Astrocyte (in vitro differentiated cells and primary cell): ENCODE results near the gene C5orf63. TPM values are rescaled to one million over a fixed set of nuclear protein-coding genes. Genes with fewer than 3 reads are reported as not detected.

Source experiments
- DNase-seq: peaks from one replicate; pipeline ENCODE4 v3.0.0-alpha.2; 2010; ENCODE audit warnings: low read depth
- FAIRE-seq: peaks from 2 replicates; lab custom pipeline; 2011; peaks lifted over from hg19 to GRCh38; lab: Jason Lieb, UNC
- H2AFZ ChIP-seq: 2 replicates; pipeline ENCODE4 v1.6.0; 2012; ENCODE audit warnings: low read depth, low read length, inconsistent platforms
- H3K27ac ChIP-seq: 2 replicates; pipeline ENCODE4 v1.5.1; 2011; ENCODE audit warnings: low read depth, low read length, inconsistent platforms
- H3K27me3 ChIP-seq: 2 replicates; pipeline ENCODE4 v1.6.0; 2011; ENCODE audit warnings: low read length, inconsistent platforms; ENCODE audit not compliant: insufficient read depth
- H3K36me3 ChIP-seq: 2 replicates; pipeline ENCODE4 v1.5.1; 2011; ENCODE audit warnings: low read length, inconsistent platforms; ENCODE audit not compliant: insufficient read depth
- H3K4me1 ChIP-seq: 2 replicates; pipeline ENCODE4 v1.5.1; 2011; ENCODE audit warnings: low read length, inconsistent platforms; ENCODE audit not compliant: insufficient read depth
- H3K4me2 ChIP-seq: 2 replicates; pipeline ENCODE4 v1.6.0; 2012; ENCODE audit warnings: low read length, inconsistent platforms
- H3K4me3 ChIP-seq: 2 replicates; pipeline ENCODE4 v1.5.1; 2011; ENCODE audit warnings: low read depth, mild to moderate bottlenecking, low read length, inconsistent platforms; ENCODE audit not compliant: insufficient read depth
- H3K79me2 ChIP-seq: 2 replicates; pipeline ENCODE4 v1.6.0; 2012; ENCODE audit warnings: mild to moderate bottlenecking, low read length, inconsistent platforms; ENCODE audit not compliant: insufficient read depth
- H3K9ac ChIP-seq: 2 replicates; pipeline ENCODE4 v1.6.0; 2012; ENCODE audit warnings: mild to moderate bottlenecking, low read length, inconsistent platforms
- H3K9me3 ChIP-seq: 2 replicates; pipeline ENCODE4 v1.5.1; 2012; ENCODE audit warnings: low read depth, mild to moderate bottlenecking, low read length, inconsistent platforms; ENCODE audit not compliant: insufficient read depth
- H4K20me1 ChIP-seq: 2 replicates; pipeline ENCODE4 v1.6.0; 2012; ENCODE audit warnings: low read length, inconsistent platforms; ENCODE audit not compliant: insufficient read depth
- H3K27ac Mint-ChIP-seq: one replicate; pipeline ENCODE4 v1.8.0; 2021; ENCODE audit warnings: mild to moderate bottlenecking, mixed read lengths; ENCODE audit not compliant: unreplicated experiment
- H3K27me3 Mint-ChIP-seq: one replicate; pipeline ENCODE4 v1.8.0; 2021; ENCODE audit warnings: low read depth, mixed read lengths; ENCODE audit not compliant: unreplicated experiment
- H3K36me3 Mint-ChIP-seq: one replicate; pipeline ENCODE4 v1.8.0; 2021; ENCODE audit warnings: low read depth, mixed read lengths; ENCODE audit not compliant: unreplicated experiment
- H3K4me1 Mint-ChIP-seq: one replicate; pipeline ENCODE4 v1.8.0; 2021; ENCODE audit warnings: low read depth, mixed read lengths; ENCODE audit not compliant: unreplicated experiment
- H3K4me3 Mint-ChIP-seq: one replicate; pipeline ENCODE4 v1.8.0; 2021; ENCODE audit warnings: mild to moderate bottlenecking, moderate library complexity, mixed read lengths; ENCODE audit not compliant: unreplicated experiment
- H3K9me3 Mint-ChIP-seq: one replicate; pipeline ENCODE4 v1.8.0; 2021; ENCODE audit warnings: mild to moderate bottlenecking, mixed read lengths; ENCODE audit not compliant: unreplicated experiment
- CTCF ChIP-seq: IDR thresholded peaks from 2 replicates; pipeline ENCODE4 v1.5.1; 2011; ENCODE audit warnings: low read depth, mild to moderate bottlenecking, inconsistent platforms, low read length, moderate library complexity; ENCODE audit not compliant: insufficient read depth
- EZH2 ChIP-seq: IDR thresholded peaks from 2 replicates; pipeline ENCODE4 v1.6.1; 2012; ENCODE audit warnings: mild to moderate bottlenecking, low read length, inconsistent platforms; ENCODE audit not compliant: insufficient read depth
- total RNA-seq: library from RNA; stranded (reverse); gene quantifications from 2 replicates; pipeline ENCODE4 v1.2.1, GENCODE V29; 2021

The C5orf63 gene
- total RNA-seq, 1 donor from 2014 or later, result 0.36 TPM

- peaks cover 15% of the 10 kb centered on the region for H3K4me1 ChIP-seq
- H3K27me3 ChIP-seq, result no peaks in the 10 kb centered on the region
- no peaks in the 10 kb centered on the region for H3K9me3 ChIP-seq
- H3K4me2 ChIP-seq, result no peak overlapping the region
- peaks cover 24% of the 10 kb centered on the region for H3K4me1 Mint-ChIP-seq
- H3K4me3 Mint-ChIP-seq, result no peak overlapping the region
- no peak for FAIRE-seq
- no peak overlapping the region for H3K4me3 ChIP-seq
- H3K36me3 ChIP-seq, result no peaks in the 10 kb centered on the region
- H3K9me3 Mint-ChIP-seq, result no peaks in the 10 kb centered on the region
- no peak overlapping the region for H3K9ac ChIP-seq
- DNase-seq, result no peak
- H3K36me3 Mint-ChIP-seq, result no peaks in the 10 kb centered on the region
- no peaks in the 10 kb centered on the region for H3K79me2 ChIP-seq
- H3K27ac ChIP-seq, result no peak overlapping the region
- no peaks in the 10 kb centered on the region for H4K20me1 ChIP-seq
- H2AFZ ChIP-seq, result no peak overlapping the region
- no peaks in the 10 kb centered on the region for H3K27me3 Mint-ChIP-seq
- TF ChIP-seq CTCF, result no peak
- no peak for TF ChIP-seq EZH2
- H3K27ac Mint-ChIP-seq, result no peak overlapping the region
Observed at GRCh38 chr5:127084656-127085055, 11.4 kb upstream of the C5orf63 start.

- Histone ChIP-seq H2AFZ (no peak overlapping the region), H3K9ac (no peak overlapping the region), H3K4me3 (no peak overlapping the region), H3K79me2 (no peaks in the 10 kb centered on the region), H3K4me2 (no peak overlapping the region), H3K9me3 (no peaks in the 10 kb centered on the region), H3K27me3 (no peaks in the 10 kb centered on the region), H4K20me1 (no peaks in the 10 kb centered on the region), H3K4me1 (peaks cover 10% of the 10 kb centered on the region), H3K27ac (no peak overlapping the region), H3K36me3 (no peaks in the 10 kb centered on the region)
- TF ChIP-seq EZH2 (no peak), CTCF (no peak)
- H3K9me3 Mint-ChIP-seq, result no peaks in the 10 kb centered on the region
- H3K36me3 Mint-ChIP-seq, result no peaks in the 10 kb centered on the region
- no peak for FAIRE-seq
- no peak for DNase-seq
- no peak overlapping the region for H3K27ac Mint-ChIP-seq
- H3K27me3 Mint-ChIP-seq, result no peaks in the 10 kb centered on the region
- H3K4me3 Mint-ChIP-seq, result no peak overlapping the region
- H3K4me1 Mint-ChIP-seq, result peaks cover 17% of the 10 kb centered on the region
Observed at GRCh38 chr5:127083711-127084110, 10.4 kb upstream of the C5orf63 start.

- H3K4me1 Mint-ChIP-seq, result peaks cover 33% of the 10 kb centered on the region
Observed at GRCh38 chr5:127079994-127080491, 6.7 kb upstream of the C5orf63 start.

More at GRCh38 chr5:127079994-127080491, 6.7 kb upstream of the C5orf63 start:
- Histone ChIP-seq H3K9ac (no peak overlapping the region), H4K20me1 (no peaks in the 10 kb centered on the region), H3K79me2 (no peaks in the 10 kb centered on the region), H2AFZ (no peak overlapping the region), H3K36me3 (no peaks in the 10 kb centered on the region), H3K27ac (no peak overlapping the region), H3K4me3 (no peak overlapping the region), H3K4me2 (no peak overlapping the region), H3K9me3 (no peaks in the 10 kb centered on the region), H3K27me3 (no peaks in the 10 kb centered on the region), H3K4me1 (peaks cover 11% of the 10 kb centered on the region)
- Mint-ChIP-seq H3K27ac (no peak overlapping the region), H3K36me3 (no peaks in the 10 kb centered on the region), H3K27me3 (no peaks in the 10 kb centered on the region), H3K9me3 (no peaks in the 10 kb centered on the region), H3K4me3 (no peak overlapping the region)
- FAIRE-seq (no peak), DNase-seq (no peak)
- no peak for TF ChIP-seq EZH2
- no peak for TF ChIP-seq CTCF
